ENCODE results near the gene TMEM121.

TMEM121 gene

DNA sequence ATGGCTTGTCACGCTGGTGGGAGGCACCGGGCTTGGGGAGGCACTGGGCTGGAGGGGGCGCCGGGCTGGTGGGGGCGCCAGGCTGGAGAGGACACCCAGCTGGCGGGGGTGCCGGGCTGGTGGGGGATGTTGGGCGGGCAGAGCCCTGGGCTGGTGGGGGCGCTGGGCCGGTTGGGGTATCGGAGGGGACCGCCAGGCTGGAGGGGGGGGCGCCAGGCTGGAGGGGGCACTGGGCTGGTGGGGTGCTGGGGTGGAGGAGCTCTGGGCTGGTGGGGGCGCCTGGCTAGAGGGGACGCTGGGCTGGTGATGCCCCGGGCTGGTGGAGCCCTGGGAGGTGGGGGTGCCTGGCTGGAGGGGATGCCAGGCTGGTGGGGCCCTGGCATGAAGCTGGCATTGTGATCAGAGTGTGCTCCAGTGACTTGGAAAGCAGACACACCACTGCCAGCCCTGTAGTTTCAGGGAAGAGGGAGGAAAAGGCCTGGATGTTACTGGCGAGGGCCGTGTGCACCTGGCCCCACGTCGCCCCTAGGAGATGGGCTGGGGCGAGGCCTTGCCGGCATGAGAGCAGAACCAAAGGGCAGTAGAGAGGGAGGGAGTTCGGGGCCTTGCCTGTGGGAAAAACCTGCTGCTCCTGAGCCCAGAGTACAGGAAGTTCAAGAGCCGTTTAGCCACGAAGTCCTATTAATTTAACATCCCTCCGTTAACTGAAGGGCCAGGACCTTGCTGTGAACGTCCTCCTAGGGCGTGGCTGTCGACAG lies 22.3 kb upstream of the TMEM121 start:
- no peak for TF ChIP-seq GLIS3 (CRISPR knock-in tag; IDR thresholded peaks at IDR 0.05)
- no peak for ATAC-seq

DNA sequence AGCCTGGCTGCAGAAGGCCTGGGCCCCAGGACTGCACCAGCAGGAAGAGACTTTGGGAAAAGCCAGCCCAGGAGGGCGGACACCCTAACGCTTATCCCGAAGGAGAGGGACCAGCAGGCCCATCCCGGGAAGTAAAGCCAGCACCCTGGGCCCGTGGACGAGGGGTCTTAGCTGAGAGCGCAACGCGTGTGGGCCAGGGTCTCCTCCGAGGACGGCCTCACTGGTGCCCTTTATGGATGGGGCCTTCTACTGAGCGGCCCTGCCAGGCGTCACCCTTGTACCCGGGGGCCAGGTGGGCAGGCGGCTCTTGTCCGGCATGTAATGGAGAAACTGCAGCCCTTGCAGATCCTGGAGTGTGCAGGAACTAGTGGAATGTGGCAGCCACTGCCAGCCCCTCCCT lies 21.3 kb upstream of the TMEM121 start:
- ATAC-seq = no peak
- TF ChIP-seq, protein P1, sequence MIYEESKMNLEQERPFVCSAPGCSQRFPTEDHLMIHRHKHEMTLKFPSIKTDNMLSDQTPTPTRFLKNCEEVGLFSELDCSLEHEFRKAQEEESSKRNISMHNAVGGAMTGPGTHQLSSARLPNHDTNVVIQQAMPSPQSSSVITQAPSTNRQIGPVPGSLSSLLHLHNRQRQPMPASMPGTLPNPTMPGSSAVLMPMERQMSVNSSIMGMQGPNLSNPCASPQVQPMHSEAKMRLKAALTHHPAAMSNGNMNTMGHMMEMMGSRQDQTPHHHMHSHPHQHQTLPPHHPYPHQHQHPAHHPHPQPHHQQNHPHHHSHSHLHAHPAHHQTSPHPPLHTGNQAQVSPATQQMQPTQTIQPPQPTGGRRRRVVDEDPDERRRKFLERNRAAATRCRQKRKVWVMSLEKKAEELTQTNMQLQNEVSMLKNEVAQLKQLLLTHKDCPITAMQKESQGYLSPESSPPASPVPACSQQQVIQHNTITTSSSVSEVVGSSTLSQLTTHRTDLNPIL (CRISPR knock-in tag; IDR thresholded peaks at IDR 0.05; ENCODE audit: low read depth) = no peak
- TF ChIP-seq SNAI2 (CRISPR knock-in tag; IDR thresholded peaks at IDR 0.05) = no peak

DNA sequence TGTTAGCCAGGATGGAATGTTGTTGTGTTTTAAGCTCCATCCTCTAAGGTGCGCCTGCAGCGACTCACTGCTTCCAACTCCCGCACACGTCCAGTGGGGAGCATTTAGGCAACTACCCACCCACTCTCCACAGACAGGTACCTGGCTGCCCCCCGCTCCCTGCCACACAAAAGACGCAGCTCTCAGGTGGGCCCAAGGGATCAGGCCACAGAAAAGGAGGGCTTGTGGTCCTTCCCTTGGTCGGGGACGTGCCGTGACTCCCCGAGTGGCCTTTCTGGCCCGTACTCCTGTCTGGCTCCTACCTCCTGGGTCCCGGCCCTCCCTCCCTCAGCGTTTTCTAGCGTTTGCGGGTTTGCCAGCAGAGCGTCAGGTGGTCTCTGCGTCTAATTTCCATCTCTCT lies 19.1 kb upstream of the TMEM121 start:
- no peak for TF ChIP-seq ARNTL (CRISPR knock-in tag; IDR thresholded peaks at IDR 0.05; ENCODE audit: borderline replicate concordance, low read depth)
- no peak for TF ChIP-seq GLIS3 (CRISPR knock-in tag; IDR thresholded peaks at IDR 0.05)
- TF ChIP-seq, protein P1 (CRISPR knock-in tag; IDR thresholded peaks at IDR 0.05; ENCODE audit: low read depth) = no peak
- TF ChIP-seq, protein P2, sequence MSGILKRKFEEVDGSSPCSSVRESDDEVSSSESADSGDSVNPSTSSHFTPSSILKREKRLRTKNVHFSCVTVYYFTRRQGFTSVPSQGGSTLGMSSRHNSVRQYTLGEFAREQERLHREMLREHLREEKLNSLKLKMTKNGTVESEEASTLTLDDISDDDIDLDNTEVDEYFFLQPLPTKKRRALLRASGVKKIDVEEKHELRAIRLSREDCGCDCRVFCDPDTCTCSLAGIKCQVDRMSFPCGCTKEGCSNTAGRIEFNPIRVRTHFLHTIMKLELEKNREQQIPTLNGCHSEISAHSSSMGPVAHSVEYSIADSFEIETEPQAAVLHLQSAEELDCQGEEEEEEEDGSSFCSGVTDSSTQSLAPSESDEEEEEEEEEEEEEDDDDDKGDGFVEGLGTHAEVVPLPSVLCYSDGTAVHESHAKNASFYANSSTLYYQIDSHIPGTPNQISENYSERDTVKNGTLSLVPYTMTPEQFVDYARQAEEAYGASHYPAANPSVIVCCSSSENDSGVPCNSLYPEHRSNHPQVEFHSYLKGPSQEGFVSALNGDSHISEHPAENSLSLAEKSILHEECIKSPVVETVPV (CRISPR knock-in tag; IDR thresholded peaks at IDR 0.05) = no peak
- no peak for TF ChIP-seq OSR1 (CRISPR knock-in tag; IDR thresholded peaks at IDR 0.05)
- TF ChIP-seq TOX (CRISPR knock-in tag; IDR thresholded peaks at IDR 0.05; ENCODE audit: borderline replicate concordance) = no peak
- TF ChIP-seq ZFP3 (CRISPR knock-in tag; IDR thresholded peaks at IDR 0.05) = no peak
- TF ChIP-seq PPARA (CRISPR knock-in tag; IDR thresholded peaks at IDR 0.05; ENCODE audit: borderline replicate concordance) = no peak
- TF ChIP-seq, protein P3, sequence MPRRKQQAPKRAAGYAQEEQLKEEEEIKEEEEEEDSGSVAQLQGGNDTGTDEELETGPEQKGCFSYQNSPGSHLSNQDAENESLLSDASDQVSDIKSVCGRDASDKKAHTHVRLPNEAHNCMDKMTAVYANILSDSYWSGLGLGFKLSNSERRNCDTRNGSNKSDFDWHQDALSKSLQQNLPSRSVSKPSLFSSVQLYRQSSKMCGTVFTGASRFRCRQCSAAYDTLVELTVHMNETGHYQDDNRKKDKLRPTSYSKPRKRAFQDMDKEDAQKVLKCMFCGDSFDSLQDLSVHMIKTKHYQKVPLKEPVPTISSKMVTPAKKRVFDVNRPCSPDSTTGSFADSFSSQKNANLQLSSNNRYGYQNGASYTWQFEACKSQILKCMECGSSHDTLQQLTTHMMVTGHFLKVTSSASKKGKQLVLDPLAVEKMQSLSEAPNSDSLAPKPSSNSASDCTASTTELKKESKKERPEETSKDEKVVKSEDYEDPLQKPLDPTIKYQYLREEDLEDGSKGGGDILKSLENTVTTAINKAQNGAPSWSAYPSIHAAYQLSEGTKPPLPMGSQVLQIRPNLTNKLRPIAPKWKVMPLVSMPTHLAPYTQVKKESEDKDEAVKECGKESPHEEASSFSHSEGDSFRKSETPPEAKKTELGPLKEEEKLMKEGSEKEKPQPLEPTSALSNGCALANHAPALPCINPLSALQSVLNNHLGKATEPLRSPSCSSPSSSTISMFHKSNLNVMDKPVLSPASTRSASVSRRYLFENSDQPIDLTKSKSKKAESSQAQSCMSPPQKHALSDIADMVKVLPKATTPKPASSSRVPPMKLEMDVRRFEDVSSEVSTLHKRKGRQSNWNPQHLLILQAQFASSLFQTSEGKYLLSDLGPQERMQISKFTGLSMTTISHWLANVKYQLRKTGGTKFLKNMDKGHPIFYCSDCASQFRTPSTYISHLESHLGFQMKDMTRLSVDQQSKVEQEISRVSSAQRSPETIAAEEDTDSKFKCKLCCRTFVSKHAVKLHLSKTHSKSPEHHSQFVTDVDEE (CRISPR knock-in tag; IDR thresholded peaks at IDR 0.05) = no peak
- TF ChIP-seq ZNF8 (CRISPR knock-in tag; IDR thresholded peaks at IDR 0.05) = no peak
- no peak for TF ChIP-seq ESRRG (CRISPR knock-in tag; IDR thresholded peaks at IDR 0.05)
- no peak for TF ChIP-seq RARB (CRISPR knock-in tag; IDR thresholded peaks at IDR 0.05)
- no peak for TF ChIP-seq ZC3H10 (CRISPR knock-in tag; IDR thresholded peaks at IDR 0.05)
- no peak for TF ChIP-seq BACH2 (CRISPR knock-in tag; IDR thresholded peaks at IDR 0.05; ENCODE audit: borderline replicate concordance)
- TF ChIP-seq, protein P4, sequence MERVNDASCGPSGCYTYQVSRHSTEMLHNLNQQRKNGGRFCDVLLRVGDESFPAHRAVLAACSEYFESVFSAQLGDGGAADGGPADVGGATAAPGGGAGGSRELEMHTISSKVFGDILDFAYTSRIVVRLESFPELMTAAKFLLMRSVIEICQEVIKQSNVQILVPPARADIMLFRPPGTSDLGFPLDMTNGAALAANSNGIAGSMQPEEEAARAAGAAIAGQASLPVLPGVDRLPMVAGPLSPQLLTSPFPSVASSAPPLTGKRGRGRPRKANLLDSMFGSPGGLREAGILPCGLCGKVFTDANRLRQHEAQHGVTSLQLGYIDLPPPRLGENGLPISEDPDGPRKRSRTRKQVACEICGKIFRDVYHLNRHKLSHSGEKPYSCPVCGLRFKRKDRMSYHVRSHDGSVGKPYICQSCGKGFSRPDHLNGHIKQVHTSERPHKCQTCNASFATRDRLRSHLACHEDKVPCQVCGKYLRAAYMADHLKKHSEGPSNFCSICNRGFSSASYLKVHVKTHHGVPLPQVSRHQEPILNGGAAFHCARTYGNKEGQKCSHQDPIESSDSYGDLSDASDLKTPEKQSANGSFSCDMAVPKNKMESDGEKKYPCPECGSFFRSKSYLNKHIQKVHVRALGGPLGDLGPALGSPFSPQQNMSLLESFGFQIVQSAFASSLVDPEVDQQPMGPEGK (CRISPR knock-in tag; IDR thresholded peaks at IDR 0.05; ENCODE audit: borderline replicate concordance) = no peak
- ATAC-seq = no peak

DNA sequence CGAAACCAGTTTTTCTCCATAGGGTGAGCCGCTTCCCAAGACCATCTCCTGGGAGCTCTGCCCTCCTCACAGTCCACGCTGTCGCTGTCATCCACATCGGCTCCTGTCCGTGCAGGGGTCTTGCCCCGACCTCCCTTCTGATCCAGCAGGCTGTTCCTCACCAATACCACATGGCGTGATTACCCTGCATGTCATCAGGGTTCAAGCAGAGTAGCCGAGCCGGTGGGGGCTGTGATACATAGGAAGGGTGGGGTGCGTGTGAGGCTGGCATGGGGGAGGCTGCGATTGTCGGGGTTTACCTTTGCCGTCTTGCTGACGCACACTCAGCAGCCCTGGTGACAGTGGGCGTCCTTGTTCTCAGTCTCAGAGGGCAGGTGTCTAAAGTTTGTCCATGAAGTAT lies 18.3 kb upstream of the TMEM121 start:
- TF ChIP-seq PPARA (CRISPR knock-in tag; IDR thresholded peaks at IDR 0.05; ENCODE audit: borderline replicate concordance) = no peak
- TF ChIP-seq, protein P4 (CRISPR knock-in tag; IDR thresholded peaks at IDR 0.05; ENCODE audit: borderline replicate concordance) = no peak
- ATAC-seq = no peak
